ENCODE measurements around the gene PGD. TPM values are rescaled to one million over a fixed set of nuclear protein-coding genes. Genes with fewer than 3 reads are reported as not detected.
A peak's percentile ranks its signal among the peaks of the same experiment; 100 is the strongest.
"Not testable (repeated sequence)": the region's sequence is repeated elsewhere in the genome, so short reads cannot be mapped to it uniquely, and the experiment has no call there.

The PGD gene
- total RNA-seq, 1 donor from 2014 or later, result 63.9 TPM

DNA sequence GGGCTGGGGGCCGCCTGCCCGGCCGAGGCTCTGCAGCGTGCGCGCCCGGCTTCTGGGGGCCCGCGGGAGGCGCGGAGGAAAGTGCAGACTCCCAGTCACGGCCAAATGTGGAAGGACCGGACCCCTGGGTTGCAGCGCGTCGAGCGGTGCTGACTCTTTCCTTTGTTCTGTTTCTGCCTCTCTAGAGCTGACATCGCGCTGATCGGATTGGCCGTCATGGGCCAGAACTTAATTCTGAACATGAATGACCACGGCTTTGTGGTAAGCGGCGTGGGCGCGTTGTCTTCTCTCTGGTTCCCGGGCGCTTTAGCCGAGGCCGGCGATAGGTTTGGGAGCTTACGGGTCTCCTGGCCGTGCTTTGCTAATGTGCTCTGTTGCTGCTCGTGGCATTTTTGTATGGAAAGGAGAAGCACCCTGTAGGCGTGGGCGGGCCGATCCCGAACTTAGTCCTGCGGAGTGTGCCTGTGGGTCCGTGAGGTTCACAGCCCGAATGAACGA is 629 bp downstream of the PGD start:
- DNase-seq, result no peak

DNA sequence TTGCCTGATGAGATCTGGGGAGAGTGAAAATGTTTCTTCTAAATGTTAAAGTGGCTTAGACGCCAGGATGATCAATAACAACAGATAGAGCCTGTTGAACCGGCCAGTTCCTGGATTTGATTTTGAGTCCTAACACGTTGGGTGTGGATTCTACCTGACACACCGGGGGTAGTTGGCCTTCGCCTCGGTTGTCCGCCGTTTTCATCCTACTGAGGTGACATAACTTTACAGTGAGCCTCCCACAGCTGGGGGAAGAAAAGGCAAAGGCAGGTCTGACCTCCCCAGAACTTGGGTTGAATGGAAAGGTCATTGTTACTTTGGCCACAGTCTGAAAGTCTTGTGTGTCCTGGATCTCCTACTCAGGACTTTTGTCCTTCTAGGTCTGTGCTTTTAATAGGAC is 1.1 kb downstream of the PGD start:
- no peak for DNase-seq

DNA sequence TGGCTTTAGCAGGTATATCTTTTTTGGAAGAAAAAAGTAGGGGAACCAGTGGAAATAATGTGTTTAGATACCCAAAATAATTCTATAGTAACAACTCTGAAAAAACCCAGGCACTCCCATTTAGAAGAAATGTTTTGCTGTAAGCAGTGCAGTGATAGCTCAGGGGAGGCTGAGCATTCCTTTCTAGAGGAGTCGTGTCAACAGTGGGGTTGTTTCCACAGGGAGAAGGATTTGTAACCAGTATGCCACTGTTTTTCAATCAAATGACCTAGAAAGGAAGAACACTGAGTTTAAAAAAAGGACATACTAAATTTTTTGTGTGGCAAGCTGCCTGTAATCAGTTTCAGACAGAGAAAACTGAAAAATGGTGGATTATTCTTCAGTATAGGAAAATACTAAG is 2.4 kb downstream of the PGD start:
- DNase-seq, result no peak

DNA sequence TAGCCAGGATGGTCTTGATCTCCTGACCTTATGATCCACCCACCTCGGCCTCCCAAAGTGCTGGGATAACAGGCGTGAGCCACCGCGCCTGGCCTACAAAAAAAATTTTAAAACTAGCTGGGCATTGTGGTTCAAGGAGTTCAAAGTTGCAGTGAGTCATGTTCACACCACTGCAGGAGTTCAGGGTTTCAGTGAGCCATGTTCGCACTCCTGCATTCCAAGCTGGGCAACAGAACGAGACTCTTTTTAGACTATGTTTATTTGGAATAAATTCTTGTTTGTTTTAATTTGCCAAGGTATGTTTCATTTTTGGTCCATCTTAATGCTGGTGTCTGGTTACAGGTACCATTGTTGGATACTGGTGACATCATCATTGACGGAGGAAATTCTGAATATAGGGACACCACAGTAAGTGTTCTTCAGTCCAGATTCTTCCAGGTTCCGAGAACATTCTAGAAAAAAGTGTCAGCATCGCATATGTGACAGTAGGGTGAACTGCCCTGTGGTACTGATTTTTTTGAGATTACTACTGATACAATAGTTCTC is 3.9 kb downstream of the PGD start:
- no peak for DNase-seq

DNA sequence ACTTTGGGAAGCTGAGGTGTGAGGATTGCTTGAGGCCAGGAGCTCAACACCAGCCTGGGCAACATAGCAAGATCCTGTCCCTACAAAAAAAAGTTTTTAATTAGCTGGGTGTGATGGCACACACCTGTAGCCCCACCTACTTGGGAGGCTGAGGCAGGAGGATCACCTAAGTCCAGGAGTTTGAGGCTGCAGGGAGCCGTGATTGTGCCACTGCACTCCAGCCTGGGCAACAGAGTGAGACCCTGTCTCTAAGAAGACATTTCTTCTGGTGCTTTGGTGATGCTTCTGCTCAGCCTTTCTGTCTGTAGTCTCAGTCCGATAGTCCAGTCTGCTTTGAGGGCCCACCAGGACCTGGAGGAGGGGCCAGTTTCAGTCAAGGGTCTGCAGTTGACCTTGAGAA is 8.3 kb downstream of the PGD start:
- DNase-seq, result no peak

DNA sequence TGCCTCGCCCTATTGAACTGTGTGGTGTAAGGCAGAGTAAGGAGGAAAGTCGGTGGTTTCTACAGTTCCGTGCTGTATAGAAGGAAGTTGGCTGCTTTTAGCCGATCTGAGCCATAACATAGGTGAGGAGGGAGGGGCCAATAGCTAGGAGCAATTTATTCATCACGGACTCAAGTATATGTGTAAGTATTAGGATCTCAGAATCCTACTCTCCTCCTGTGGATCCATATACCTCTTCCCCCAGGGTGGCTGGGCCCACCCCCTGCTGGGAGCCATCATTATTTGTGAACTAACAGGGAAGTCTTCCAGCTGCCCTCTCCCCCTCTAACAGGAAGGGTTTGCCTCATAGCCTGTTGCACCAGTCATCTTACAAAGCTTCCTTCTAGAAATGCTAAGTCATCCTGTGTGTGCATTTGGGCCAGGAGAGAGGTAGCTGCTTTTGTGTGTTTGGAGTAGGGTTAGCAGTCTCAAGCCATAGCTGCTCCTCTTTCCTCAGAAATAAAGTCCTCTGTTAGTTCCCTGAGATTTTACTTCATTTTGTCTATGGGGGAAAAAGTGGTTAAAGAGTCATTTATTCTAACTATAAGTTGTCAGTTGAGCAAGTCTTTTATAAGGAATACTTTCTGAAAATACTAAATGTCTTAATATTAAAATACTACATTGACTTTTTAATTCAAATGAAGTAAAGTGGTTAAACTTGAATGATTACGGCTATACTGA is 16.5 kb downstream of the PGD start:
- no peak for DNase-seq

DNA sequence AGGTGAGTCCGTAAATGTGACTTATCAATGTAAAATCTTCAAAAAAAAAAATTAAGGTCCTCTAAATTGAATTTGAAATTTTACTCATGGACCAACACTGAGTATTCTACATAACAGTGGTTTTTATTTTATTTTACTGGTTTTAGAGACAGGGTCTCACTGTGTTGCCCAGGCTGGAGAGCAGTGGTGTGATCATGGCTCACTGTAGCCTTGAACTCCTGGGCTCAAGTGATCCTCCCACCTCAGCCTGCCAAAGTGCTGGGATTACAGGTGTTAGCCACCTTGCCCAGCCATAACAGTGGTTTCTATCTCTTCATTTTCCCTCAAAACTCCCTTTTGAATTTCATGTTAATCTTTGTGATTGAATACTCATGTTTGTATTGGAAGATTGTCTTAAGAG is 17.1 kb downstream of the PGD start:
- DNase-seq, result not testable (repeated sequence)

DNA sequence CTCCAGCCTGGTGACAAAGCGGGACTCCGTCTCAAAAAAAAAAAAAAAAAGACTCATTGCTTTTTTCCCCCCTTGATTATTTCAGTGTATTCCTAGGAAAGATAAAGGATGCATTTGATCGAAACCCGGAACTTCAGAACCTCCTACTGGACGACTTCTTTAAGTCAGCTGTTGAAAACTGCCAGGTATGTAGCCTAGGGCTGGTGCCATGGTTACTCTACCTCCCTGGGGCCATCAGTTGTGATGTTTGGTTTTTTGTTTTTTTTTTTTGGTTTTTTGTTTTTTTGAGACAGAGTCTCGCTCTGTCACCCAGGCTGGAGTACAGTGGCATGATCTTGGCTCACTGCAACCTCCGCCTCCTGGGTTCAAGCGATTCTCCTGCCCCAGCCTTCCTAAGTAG is 19.9 kb downstream of the PGD start:
- DNase-seq, result not testable (repeated sequence)

DNA sequence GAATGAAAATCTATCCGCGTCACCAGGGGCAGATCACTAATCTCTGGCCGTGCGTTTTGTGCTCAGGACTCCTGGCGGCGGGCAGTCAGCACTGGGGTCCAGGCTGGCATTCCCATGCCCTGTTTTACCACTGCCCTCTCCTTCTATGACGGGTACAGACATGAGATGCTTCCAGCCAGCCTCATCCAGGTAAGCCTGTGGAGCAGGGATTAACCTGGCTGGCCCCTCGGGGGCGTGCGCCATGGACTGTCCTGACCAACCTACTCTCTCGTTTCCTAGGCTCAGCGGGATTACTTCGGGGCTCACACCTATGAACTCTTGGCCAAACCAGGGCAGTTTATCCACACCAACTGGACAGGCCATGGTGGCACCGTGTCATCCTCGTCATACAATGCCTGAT is 20.5 kb downstream of the PGD start:
- DNase-seq, result no peak

DNA sequence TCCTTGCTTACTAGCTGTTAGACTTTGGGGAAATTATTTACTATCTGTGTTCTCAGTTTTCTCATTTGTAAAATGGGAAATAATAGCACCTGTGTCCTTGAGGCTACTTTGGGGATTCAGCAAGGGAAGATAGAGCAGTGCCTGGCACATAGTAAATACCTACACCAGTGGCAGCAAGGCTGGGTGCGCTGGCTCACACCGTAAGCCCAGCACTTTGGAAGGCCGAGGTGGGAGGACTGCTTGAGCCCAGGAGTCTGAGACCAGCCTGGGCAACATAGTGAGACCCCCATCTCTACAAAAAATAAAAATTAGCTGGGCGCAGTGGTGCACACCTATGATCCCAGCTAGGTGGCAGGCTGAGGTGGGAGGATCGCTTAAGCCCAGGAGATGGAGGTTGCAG is 22.8 kb downstream of the PGD start:
- no peak for DNase-seq

DNA sequence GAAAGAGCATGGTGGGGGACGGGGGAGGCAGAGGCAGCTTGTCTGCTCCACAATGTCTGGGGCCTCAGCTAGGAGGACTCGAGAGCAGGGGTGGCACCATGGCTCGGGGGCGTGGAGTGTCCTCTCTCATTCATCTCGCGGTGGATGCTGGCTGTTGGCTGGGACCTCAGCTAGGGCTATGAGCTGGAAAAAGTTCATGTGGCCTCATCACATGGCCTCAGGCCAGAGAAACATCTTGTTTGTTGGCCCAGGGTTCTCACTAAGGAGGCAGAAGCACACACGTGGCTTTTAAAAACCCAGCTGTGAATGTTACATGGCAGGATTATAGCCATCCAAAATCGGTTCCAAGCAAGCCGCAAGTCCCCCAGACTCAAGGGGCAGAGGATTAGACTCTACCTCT is 25.2 kb downstream of the PGD start:
- peak; percentile 80 for DNase-seq

DNA sequence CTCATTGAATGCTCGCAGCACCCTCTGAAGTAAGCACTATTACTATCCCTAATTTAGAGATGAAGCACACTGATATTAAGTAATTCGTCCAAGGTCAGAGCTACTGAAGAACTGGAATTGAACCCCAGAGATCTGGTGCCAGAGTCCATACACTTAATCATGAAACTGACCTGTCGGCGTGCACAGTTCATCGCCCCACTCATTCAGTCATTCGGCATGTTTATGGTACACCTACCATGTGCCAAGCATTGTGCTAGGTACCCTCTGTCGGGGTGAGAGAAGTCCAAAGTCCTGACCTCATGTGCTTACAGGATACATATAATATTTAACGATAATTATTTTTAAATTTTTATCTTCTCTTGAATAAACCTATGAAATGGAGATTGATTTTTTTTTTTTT is 25.8 kb downstream of the PGD start:
- DNase-seq, result no peak

DNA sequence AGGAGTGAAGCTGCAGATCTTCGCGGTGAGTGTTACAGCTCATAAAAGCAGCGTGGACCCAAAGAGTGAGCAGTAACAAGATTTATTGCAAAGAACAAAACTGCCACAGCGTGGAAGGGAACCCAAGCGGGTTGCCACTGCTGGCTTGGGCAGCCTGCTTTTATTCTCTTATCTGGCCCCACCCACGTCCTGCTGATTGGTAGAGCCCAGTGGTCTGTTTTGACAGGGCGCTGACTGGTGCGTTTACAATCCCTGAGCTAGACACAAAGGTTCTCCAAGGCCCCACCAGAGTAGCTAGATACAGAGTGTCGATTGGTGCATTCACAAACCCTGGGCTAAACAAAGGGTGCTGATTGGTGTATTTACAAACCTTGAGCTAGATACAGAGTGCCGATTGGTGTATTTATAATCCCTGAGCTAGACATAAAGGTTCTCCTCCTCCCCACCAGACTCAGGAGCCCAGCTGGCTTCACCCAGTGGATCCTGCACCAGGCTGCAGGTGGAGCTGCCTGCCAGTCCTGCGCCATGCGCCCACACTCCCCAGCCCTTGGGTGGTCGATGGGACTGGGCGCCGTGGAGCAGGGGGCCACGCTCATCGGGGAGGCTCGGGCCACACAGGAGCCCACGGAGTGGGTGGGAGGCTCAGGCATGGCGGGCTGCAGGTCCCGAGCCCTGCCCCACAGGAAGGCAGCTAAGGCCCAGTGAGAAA is 27.1 kb downstream of the PGD start:
- DNase-seq, result not testable (repeated sequence)

DNA sequence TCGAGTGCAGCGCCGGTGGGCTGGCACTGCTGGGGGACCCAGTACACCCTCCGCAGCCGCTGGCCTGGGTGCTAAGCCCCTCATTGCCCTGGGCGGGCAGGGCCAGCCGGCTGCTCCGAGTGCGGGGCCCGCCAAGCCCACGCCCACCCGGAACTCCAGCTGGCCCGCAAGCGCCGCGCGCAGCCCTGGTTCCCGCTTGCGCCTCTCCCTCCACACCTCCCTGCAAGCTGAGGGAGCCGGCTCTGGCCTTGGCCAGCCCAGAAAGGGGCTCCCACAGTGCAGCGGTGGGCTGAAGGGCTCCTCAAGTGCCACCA is 27.6 kb downstream of the PGD start:
- DNase-seq, result not testable (repeated sequence)

DNA sequence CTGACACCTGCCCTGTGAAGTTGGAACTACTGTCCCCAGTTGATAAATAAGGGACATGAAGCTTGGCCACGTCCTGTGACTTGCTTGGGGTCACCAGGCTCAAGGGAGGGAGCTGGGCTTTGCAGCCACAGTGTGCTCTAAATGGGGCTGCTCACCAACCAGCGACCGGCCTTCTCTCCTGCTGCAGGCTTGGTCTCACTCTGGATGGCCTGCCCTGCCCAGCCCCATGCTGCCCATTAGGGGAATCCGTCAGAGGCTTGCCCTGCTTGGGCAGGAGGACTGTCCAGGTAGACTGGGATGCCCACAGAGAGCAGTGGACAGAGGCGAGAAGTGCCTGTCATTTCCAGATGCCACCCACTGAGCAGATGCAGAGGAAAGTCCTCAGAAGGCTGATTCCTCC is 30.1 kb downstream of the PGD start:
- no peak for DNase-seq

DNA sequence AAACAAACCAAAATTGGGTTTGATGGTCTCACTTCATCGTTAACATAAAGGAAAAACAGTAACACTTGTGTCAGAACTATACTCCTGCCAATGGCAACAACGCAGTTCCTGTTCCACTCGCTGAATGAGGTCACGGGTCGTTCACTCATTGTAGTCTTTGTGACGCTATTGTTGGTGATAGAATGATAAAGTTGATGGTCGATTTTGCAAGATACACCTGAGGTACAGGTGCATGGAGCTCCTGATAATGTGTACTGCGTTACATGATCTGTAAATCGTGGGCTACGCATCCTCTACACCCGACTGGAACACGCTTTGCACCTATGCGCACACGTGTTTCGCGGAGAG is 31.0 kb downstream of the PGD start:
- DNase-seq, result no peak

DNA sequence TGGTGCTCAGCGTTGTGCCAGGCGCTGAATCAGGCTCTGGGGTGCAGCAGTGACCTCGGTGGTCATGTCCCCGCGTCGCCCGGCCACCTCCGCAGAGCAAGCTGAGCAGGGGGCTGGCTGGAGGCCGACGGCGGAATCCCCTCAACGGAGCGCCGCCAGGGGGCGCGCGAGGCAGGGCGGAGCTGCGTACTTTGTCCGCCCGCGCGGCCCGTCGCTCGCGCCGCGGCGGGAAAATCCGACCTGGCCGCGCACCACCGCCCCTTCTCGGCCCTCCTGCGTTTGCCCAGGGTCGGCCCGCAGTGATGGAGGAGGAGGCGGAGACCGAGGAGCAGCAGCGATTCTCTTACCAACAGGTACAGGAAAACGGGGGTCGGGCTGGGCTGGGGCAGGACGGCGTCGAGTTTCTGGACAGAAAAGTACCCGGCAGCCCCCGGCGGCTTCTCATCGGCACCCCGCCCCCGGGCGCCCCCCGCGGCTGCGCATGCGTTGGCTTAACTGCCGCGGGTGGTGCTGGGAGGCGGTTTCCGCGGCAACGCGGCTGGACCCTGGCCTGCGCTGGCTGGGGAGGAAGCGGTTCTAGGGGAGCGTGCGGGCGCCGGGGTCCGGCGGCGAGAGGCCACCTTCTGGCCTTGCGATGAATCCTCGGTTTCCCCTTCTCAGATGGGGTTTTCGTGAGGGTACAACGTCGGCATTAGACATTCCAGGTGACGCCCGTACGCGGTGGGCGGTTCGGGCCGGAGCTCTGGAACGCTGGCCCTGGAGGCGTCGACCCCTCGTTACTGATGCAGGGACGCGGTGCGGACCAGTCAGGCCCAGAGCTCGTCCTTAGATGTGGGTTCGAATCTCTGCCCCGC is 31.6 kb downstream of the PGD start, which contains the start of gene CENPS:
Gene CENPS, plus strand, starts transcription at position 218 of the 854 bp plus-strand sequence. Its CDS starts 85 bp downstream, at position 303.
- DNase-seq, result peak; percentile 98

DNA sequence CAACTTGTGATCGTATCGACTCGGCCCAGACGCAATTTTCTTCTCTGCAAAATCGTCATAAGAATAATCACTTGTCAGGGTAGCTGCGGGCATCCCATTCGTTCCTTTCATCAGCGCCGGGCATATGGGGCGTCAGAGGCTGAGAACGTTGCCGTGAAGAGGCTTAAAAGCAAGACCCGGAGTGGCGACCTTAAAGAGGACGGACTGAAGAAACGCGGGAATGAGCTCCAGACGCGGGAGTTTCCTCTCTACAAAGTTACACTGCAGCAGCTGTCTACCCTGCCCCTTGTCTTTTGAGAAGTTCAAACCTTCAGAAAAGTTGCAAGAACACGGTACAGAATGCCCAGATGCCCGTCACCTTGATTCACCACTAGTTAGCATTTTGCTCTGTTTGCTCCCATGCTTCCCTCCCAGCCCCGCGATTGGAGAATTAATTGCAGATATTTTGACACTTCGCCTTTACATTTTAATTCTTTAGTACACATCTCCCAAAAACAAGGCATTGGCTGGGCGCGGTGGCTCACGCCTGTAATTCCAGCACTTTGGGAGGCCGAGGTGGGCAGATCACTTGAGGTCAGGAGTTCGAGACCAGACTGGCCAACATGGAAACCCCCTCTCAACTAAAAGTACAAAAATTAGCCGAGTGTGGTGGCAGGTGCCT is 32.3 kb downstream of the PGD start:
- DNase-seq, result no peak

DNA sequence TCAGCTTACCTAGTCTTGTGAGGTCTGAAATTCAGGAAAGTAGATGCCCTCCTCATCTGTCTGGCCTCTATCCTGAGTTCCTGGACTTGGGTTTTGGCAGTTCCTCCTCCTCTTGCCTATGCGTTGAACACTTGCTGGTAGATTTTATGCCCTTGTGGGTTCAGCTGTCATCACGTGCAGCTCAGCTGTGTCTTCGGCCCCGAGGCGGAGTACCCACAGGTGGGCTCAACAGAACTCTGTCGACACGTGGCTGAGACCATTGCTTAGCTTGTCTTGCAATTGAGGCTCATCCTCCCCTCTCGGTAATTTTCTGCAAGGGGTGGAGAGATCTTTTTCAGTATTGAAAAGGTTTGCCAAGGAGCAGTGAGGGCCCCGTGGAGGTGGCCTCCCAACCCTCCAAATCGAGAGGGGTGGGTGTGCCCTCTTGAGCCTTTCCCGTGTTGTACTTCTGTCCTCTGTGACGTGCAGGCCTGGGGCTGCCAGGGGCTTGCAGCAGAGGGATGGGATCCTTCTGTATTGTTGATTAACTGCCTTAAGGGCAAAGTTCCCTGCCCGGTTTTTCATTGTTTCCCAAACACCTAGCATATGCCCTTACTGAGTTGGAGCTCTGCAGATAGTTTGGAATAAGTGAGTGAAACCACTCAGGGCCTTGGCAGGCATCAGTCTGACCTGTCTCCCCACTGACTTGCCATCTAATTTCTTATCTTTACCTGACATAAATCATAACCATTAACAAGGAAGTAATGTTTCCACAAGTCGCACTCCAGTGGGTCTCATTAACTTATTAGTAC is 34.2 kb downstream of the PGD start:
- no peak for DNase-seq

DNA sequence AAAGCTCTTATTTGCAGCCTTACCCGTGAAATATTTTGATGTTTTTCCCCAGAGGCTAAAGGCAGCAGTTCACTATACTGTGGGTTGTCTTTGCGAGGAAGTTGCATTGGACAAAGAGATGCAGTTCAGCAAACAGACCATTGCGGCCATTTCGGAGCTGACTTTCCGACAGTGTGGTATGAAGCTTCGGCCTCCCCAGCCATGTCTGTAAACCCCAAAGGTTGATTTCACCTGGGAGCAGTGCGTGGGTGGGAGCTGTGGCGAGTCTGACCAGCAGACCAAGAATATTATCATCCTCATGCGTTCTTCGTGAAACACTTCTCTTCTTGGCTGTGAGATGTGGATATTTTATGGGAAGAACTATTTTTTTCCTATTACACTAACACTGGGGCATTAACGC is 34.9 kb downstream of the PGD start:
- DNase-seq, result no peak

DNA sequence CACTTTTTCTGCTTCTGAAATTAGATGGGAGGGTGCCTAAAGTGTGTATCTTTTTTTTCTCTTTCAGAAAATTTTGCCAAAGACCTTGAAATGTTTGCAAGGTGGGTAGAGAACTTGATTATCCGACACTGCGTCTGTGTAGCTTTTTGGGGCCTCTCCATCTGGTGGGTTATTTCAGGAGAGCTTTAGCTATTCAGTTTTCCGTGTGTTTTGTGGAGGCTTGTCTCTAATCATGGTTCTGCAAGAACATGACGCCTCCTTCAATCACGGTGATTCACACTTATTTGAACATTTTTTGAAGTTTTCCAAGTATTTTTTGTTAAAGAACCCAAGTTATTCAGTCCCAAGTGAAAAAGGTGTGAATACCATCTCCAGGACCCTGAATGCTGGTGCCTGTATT is 35.7 kb downstream of the PGD start:
- no peak for DNase-seq
